HG02973 (cell line): Measurements from ENCODE around the gene ODC1.
A peak's percentile ranks its signal among the peaks of the same experiment; 100 is the strongest.

ENCODE experiments used
- ATAC-seq: cut with Tn5 transposase; IDR thresholded peaks from one replicate; pipeline ENCODE4 v1.9.1; 2021; ENCODE audit warnings: moderate library complexity; ENCODE audit not compliant: unreplicated experiment

Gene ODC1

GRCh38 chr2:10419553-10420257 lies 28.4 kb downstream of the ODC1 start:
- no peak for ATAC-seq

DNA sequence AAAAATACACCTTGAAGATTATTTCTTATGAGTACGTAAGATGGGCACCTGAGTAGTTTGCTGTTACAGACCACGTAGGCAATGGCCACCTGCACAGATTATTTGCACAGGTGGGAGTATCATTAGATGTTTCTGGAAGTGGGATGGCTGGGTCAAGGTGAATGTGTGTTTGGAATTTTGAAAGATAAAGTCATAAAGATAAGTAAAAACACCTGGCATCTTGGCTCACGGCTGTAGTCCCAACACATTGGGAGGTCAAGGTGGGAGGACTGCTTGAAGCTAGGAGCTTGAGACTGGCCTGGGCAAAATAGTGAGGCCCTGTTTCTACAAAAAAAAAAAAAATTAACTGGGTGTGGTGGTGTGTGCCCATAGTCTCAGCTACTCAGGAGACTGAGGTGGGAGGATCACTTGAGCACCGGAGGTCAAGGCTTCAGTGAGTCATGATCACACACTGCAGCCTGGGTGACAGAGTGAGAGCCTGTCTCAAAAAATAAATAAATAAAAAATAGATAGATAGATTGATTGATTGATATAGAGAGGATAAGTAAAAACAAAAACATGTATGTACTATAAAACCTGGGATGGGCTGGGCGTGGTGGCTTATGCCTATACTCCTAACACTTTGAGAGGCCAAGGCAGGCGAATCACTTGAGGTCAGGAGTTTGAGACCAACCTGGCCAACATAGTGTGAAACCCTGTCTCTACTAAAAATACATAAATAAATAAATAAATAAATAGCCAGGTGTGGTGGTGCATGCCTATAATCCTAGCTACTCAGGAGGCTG lies 30.4 kb downstream of the ODC1 start:
- no peak for ATAC-seq

DNA sequence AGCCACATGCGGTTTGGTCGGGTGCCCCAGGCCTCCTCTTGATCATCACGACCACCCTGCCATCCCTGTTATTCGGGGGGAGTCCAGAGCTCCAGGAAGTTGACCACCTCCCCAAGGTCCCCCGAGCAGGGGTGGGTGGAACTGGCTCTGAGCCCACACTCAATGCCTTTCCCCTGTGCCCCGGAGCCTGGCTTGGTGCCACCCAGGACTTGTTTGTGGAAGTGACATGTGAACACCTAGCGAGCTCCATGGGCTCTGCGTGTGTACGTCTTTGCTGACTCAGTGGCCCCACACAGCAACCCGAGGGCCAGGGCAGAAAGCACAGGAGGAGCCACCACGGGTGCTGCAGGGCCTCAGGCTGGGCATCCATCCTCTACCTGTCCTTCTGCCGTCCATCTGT lies 32.5 kb downstream of the ODC1 start:
- no peak for ATAC-seq

DNA sequence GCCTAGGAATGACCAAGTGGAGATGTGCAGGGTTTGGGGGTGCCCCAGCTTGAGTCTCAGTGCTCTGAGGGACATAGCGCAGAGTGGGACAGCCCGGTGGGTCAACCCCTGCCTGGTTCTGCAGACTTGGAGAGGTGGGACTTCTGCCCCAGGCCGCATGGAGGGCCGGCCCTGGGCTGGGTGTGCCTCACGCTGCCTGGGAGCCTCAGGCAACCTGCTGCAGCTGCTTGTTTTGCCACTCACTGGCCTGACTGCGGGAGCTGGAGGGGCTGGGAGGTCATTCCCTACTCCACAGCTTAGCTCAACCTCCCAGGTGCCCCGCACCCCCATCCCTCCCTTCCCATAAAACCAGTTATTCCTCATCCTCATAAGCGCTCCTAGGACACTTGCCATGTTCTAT lies 33.1 kb downstream of the ODC1 start:
- no peak for ATAC-seq

DNA sequence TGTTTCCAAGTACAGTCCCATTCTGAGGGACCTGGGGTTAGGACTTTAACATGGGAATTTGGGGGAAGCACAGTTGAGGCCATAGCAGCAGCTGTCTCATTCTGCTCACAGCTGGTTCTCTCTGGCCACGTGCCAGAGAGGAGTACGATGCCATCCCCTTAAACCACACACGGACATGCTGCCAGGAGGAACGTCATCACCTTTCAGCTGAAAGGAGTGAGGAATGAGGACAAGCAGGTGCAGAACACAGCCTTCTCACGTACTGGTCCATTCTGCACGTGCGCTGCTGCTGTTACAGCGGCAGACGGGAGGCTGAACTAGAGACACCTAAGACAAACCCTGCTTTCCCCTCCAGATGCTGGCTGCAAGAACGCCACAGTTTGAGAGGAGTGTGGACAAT lies 33.5 kb downstream of the ODC1 start:
- ATAC-seq: no peak

DNA sequence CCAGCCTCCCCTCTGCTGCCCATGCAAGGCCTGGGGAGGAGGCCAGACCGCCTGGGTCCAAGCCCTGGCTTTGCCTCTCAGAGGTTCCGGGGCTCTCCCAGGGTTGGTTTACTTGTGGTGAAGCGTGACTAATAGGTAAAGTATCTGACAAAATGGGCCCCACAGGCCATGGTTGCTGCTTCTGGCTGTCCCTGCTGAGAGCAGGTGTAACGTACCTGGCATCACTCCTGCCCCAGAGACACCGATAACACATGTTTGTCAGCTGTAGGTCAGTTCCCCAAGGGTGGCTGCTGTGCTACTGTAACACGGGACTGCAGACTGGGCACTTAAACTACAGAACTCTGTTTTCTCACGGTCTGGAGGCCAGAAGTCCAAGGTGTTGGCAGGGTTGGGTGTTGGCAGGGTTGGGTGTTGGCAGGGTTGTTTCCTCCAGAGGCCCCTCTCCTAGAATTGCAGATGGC lies 34.1 kb downstream of the ODC1 start:
- no peak for ATAC-seq

- no peak for ATAC-seq
Measured at GRCh38 chr2:10413503-10413902, 34.6 kb downstream of the ODC1 start.

DNA sequence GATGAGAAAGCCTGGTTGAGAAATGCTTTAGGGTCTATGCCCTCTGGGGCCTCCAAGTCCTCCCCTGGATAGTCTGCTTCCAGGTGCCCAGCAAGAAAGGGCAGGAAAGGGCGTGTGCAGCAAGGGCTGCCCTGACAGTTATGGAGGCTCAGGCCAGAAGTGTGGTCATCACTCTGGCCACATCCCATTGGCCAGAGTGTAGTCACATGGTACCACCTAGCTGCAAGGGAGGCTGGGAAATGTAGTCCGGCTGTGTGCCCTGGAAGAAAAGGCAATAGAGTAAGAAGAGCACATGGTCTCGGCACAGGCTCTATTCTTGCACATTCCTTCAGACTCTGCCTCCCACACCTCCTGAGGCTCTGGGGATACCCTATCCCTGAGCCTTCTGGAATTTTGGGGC lies 35.7 kb downstream of the ODC1 start:
- ATAC-seq: no peak

DNA sequence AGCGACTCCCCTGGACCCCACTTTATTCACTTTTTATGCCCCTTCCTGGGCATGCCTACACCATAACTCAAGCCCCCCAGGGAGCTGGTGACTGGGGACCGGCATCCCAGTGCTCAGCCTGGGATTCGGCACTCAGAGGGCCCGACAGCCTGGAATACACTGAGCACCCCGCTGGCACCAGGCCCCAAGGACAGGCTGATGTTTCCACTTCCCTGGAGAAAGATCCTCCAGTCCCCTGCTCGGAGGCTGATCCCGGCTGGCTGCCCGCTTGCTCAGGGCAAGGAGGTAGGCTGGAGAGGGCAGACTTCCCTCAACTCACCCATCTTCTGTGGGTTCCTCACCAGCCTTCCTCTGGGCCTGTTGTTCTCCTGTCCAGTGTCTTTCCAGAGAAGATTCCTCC lies 36.6 kb downstream of the ODC1 start:
- no peak for ATAC-seq

DNA sequence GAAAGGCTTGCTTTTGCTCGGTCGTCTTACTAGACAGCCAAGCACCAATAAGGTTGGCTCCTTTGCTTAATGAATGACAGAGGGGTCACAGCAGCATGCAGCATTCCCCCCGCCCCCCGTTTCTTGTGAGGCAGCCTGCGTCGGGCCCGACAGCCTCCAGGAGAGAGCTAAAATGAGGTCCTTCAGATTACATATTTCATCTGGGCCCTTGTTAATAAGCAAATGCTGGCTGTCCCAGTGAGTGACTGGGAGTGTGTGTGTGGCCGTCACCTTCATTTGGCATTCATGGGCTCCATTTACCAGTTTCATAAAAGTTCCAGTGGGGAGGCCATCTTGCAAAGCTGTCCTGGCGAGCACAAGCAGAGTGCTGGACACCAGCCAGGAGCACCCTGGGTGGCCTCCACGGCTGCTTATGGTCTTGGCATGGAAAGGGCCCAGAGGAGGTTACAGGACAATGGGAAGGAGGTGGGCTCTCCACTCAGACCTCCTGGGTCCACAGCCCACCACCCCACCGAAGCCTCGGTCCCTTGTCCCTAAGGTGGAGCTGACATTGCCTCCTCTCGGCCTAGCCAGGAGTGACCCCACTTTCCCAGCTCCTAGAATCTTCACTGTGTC lies 37.2 kb downstream of the ODC1 start:
- no peak for ATAC-seq

- peak; percentile 53 for ATAC-seq
Measured at GRCh38 chr2:10410001-10410822, 37.9 kb downstream of the ODC1 start.

DNA sequence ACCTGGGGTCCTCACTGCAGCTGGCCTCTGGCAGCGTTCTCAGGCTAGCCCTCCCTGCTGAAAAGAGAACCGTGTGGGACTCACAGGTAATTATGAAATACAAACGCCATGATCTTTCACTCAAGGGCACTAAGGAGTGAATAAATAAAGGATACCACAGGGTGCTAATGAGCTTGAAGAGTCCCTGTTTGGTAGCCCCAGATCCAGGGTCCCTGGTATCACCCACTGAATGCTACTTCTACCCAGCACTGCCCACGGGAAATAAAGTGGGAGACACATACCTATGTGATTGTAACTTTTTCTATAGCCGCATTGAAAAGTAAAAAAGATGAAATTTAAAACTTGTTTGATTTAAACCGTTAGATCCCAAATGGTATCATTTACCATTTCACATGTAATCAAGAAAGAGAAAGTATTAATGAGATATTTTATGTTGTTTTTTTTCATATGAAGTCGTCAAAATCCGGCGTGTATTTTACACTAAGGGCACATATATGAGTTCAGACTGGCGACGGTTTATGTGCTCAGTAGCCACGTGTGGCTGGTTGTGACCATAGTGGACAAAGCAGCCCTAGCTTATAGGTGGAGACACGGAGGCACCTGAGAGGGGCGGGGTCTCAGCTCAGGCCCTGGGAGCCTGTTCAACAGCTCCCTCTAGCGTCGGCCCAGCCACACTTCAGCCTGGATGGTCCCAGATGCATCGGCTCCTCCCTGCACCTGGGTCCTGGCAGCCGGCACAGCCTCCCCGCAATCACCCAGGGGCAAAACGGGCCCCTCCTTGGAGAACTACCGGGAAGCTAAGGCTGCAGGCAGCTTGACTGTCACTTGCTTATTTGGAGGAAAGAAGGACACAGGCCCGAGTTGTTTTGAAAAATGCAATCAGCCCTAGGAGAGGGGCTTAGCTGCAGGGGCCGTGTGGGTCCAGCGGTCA lies 39.2 kb downstream of the ODC1 start:
- ATAC-seq: peak; percentile 47

GRCh38 chr2:10407841-10408648 lies 40.1 kb downstream of the ODC1 start:
- peak; percentile 44 for ATAC-seq

DNA sequence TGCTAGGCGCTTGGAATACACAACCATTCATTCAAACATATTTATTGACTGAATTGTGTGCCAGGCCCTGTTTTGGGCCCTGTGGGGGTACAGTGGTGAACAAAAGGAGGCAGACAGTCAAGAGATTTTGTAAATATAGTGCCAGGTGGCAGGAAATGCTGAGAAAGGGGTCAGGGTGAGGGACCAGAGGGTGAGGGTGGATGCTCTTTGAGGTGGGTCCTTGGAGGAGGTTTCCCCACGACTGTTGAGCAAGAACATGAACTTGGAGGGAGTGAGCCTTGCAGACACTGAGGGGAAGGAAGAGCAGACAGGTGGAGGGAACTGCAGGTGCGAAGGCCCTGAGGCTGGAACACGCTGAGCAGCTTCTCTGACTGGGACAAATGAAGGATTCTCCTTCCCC lies 40.7 kb downstream of the ODC1 start:
- no peak for ATAC-seq

- ATAC-seq: no peak
Measured at GRCh38 chr2:10406491-10407188, 41.5 kb downstream of the ODC1 start.

DNA sequence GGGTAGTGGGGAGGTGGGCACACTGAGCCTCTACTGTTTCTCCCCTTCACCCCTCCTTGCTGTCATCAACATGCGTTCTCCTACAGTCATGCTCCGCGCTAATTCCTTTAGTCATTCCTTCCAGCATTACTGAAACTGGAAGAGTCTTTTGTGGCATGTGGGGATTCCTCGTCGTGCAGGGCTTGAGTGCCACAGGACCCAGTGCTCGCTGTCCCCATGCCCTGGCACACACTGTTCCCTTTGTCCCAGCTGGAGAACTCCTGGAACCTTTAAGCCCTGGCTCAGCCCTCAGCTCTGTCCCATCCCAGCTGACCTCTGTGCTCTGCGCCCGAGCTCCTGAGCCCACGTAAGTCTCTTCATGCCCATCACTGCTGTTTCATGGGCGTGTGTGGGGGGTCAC lies 42.1 kb downstream of the ODC1 start:
- ATAC-seq: no peak

- no peak for ATAC-seq
Measured at GRCh38 chr2:10405448-10405847, 42.7 kb downstream of the ODC1 start.

DNA sequence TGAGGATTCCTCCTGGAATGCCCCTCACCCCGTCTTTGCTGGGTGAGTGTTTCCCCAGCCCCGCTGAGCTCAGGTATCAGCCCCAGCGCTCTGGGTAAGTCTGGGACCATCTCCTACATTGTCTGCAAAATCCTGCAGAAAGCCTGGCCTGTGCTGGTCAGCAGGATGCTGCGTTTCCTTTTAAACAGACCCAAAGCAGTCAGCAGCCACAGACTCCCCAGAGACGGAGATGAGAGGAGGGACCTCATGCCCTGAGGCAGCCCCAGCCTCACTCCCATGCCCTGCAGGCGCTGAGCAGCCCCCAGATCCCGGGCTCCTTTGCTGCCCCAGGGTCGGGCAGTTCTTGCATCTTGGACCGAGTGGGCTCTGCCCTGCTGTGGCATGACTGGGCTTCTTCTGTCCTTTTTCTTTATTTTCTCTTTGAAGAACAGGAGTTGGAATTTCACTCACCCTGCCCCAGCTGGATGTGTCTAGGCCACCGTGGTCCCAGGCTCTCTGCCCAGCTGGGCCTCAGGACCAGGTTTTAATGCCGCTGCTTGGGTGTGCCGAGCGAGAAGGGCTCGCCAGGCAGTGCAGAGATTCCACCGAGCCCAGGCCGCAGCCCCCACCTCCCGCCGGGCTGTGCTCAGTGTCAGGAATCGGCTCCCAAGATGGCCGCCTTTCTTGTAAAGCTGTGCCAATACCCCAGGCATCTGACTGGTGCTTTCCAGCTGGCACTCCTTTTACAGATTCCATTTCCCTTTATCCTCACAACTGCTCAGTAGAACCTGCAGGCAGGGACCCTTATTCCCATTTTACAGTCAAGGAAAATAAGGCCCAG lies 43.6 kb downstream of the ODC1 start:
- no peak for ATAC-seq
